ENCODE measurements around the gene MYH13.

Gene MYH13

GRCh38 chr17:10372906-10373305, at the start of gene MYH13:
MYH13 (minus strand) TSS chr17:10373006; CDS start chr17:10364530, 8,476 bp downstream.
- DNase-seq: no peak

GRCh38 chr17:10421900-10422542, 49.2 kb upstream of the MYH13 start, which contains the start of gene MYH8:
MYH8 (minus strand) TSS chr17:10421950; CDS start chr17:10420227, 1,723 bp downstream.
- DNase-seq: no peak

GRCh38 chr17:10421211-10421610, 48.4 kb upstream of the MYH13 start:
- no peak for DNase-seq

GRCh38 chr17:10420811-10421210, 48.0 kb upstream of the MYH13 start:
- no peak for DNase-seq

GRCh38 chr17:10417431-10417830, 44.6 kb upstream of the MYH13 start:
- DNase-seq: no peak

GRCh38 chr17:10415161-10415560, 42.4 kb upstream of the MYH13 start:
- no peak for DNase-seq

- no peak for DNase-seq
These were observed 30.8 kb upstream of the MYH13 start for GRCh38 chr17:10403589-10403988.

GRCh38 chr17:10398352-10398751, 25.5 kb upstream of the MYH13 start:
- no peak for DNase-seq

- DNase-seq: no peak
These were observed 23.8 kb upstream of the MYH13 start for GRCh38 chr17:10396524-10397163.

- DNase-seq: no peak
These were observed 21.5 kb upstream of the MYH13 start for GRCh38 chr17:10394201-10394887.

GRCh38 chr17:10392880-10393279, 20.1 kb upstream of the MYH13 start:
- no peak for DNase-seq

- DNase-seq: no peak
These were observed 13.1 kb upstream of the MYH13 start for GRCh38 chr17:10385871-10386270.

- DNase-seq: no peak
These were observed 11.4 kb upstream of the MYH13 start for GRCh38 chr17:10384175-10384574.

GRCh38 chr17:10380631-10381408, 8.0 kb upstream of the MYH13 start:
- no peak for DNase-seq

GRCh38 chr17:10370016-10370608, 2.7 kb downstream of the MYH13 start:
- no peak for DNase-seq

GRCh38 chr17:10369239-10369638, 3.6 kb downstream of the MYH13 start:
- DNase-seq: no peak

GRCh38 chr17:10368561-10368960, 4.2 kb downstream of the MYH13 start:
- DNase-seq: no peak

GRCh38 chr17:10360578-10360977, 12.2 kb downstream of the MYH13 start:
- DNase-seq: no peak

- DNase-seq: no peak
These were observed 15.0 kb downstream of the MYH13 start for GRCh38 chr17:10357768-10358167.

- DNase-seq: no peak
These were observed 18.2 kb downstream of the MYH13 start for GRCh38 chr17:10354651-10355050.

GRCh38 chr17:10352893-10353292, 19.9 kb downstream of the MYH13 start:
- no peak for DNase-seq

- DNase-seq: no peak
These were observed 23.4 kb downstream of the MYH13 start for GRCh38 chr17:10349403-10349802.

GRCh38 chr17:10344816-10345215, 28.0 kb downstream of the MYH13 start:
- no peak for DNase-seq
